Measurements from ENCODE around the gene CBLN4.

GRCh38 chr20:56018716-56019115 lies 13.4 kb upstream of the CBLN4 start:
- no peak for TF ChIP-seq EZH2phosphoT487 (IDR thresholded peaks at IDR 0.05; ENCODE audit: insufficient read depth, low read depth)
- no peak for TF ChIP-seq EZH2 (IDR thresholded peaks at IDR 0.05; ENCODE audit: insufficient read depth, poor library complexity, severe bottlenecking)

All from GM23248 (cell line).